Measurements from ENCODE around the gene CLTB.

Gene CLTB

DNA sequence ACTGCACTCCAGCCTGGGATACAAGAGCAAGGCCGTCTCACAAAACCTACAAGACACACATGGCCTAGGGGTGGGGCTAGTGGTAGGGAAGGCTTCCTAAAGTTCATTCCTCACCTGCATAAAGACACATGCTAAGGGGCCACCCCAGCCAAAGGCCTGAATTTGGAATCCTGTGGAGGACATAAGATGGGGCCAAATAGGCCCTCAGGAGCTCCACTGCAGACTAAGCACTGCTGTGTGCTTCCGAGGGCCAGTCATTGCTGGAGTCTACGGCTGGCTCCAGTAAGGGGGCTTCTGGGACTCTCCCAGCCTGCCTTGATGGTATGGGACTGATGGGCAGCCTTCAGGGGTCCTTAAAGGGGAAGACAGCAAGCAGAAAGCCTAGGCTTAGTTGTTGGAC lies 33.6 kb downstream of the CLTB start:
- no peak for DNase-seq (ENCODE audit: low read depth)
- TF ChIP-seq, protein P1, sequence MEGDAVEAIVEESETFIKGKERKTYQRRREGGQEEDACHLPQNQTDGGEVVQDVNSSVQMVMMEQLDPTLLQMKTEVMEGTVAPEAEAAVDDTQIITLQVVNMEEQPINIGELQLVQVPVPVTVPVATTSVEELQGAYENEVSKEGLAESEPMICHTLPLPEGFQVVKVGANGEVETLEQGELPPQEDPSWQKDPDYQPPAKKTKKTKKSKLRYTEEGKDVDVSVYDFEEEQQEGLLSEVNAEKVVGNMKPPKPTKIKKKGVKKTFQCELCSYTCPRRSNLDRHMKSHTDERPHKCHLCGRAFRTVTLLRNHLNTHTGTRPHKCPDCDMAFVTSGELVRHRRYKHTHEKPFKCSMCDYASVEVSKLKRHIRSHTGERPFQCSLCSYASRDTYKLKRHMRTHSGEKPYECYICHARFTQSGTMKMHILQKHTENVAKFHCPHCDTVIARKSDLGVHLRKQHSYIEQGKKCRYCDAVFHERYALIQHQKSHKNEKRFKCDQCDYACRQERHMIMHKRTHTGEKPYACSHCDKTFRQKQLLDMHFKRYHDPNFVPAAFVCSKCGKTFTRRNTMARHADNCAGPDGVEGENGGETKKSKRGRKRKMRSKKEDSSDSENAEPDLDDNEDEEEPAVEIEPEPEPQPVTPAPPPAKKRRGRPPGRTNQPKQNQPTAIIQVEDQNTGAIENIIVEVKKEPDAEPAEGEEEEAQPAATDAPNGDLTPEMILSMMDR (IDR thresholded peaks at IDR 0.05; ENCODE audit: insufficient read depth, low read depth, low read length, missing control alignments) = no peak
- H3K4me3 ChIP-seq (ENCODE audit: low read depth, low read length) = no peak overlapping the region

DNA sequence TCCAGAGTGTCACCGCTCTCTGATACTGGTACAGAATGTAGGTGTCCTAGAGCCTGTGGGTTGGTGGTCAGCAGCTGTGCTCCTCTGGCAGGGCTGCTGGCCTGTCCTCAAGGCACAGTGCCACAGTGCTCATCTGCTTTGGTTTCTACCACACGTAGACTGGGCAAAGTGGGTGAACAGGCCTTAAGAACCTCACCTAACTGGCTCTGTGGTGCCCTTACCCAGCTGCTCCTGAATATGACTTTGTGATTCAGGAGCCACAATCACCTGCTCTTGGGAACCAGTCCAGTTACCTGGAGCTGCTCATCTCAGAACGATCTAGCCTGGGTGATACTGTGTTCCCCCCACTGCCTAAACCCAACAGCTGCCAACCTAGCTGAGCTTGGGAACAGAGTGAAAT lies 34.4 kb downstream of the CLTB start:
- TF ChIP-seq, protein P1 (IDR thresholded peaks at IDR 0.05; ENCODE audit: insufficient read depth, low read depth, low read length, missing control alignments) = no peak
- H3K4me3 ChIP-seq (ENCODE audit: low read depth, low read length) = no peak overlapping the region
- DNase-seq (ENCODE audit: low read depth) = no peak

DNA sequence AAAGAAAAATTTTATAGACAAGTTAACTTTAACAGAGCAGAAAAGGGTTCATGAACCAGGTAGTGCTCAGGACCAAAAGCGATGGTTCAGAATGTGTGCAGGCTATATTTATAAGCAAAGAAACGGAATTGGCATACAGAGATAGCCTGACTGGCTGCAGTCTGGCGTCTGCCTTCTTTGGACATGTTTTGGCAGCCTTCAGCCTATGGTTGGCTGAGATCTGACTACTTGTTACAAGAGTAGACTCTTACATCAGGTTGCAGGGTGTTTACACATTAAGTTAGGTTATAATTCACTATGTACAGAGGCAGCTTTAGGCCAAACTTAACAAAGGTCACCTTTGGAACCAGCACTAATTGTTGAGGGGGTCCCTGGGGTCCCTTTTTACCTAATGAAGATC lies 34.9 kb downstream of the CLTB start:
- no peak for DNase-seq (ENCODE audit: low read depth)
- no peak overlapping the region for H3K4me3 ChIP-seq (ENCODE audit: low read depth, low read length)
- TF ChIP-seq, protein P1 (IDR thresholded peaks at IDR 0.05; ENCODE audit: insufficient read depth, low read depth, low read length, missing control alignments) = no peak

DNA sequence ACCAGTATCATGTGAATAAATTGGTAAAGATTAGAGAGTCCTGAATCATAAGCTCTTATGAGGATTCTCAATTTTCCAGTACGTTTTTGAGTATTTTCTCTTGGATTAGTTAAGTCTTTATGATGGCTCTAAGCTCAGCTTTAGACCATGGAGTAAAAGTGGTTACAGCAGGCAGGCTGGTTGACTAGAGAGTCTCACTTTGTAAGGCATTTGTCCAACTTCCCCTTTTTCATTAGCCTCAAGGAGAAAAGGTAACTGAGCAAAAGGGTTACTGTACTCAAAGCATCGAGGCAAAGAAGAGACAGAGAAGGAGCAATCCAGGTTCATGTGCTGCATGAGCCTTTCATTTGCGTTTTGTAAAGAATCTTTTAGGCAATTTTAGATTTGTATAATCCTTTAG lies 36.5 kb downstream of the CLTB start:
- DNase-seq (ENCODE audit: low read depth) = peak; percentile 27
- no peak overlapping the region for H3K4me3 ChIP-seq (ENCODE audit: low read depth, low read length)
- TF ChIP-seq, protein P1 (IDR thresholded peaks at IDR 0.05; ENCODE audit: insufficient read depth, low read depth, low read length, missing control alignments) = no peak

DNA sequence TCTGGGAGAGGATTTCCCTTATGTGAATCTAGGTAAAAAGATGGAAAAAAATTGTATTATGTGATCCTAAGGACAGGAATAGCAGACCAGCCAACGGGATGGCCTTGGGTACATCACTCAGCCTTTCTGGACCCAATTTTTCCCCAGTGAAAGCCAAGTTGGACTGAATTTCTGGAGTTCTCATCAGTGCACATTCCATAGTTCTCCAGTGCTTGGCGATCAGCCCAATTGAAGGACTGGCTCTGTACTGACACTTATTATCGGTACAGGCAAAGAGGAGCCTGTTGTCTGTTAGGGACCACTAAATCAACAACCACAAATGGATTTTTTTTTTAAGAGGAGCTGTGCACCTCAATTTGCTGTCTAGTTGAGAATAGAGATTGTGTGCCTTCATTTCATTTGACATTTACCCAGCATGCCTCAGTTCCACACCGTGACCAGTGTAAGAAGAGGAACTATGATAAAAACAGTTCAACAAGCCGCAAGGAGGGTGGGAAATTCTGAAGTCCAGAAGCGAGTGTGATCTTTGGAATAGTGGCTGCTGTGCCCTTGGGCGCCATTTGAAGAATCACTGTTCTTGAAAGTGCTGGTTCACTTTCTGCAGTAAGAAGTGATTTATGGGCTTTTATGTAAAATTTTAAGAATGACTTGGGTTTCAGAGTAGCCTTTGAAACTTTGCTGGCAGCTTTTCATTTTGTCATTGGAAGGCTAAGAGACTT lies 43.1 kb downstream of the CLTB start:
- DNase-seq (ENCODE audit: low read depth) = no peak
- TF ChIP-seq, protein P1 (IDR thresholded peaks at IDR 0.05; ENCODE audit: insufficient read depth, low read depth, low read length, missing control alignments) = no peak
- no peak overlapping the region for H3K4me3 ChIP-seq (ENCODE audit: low read depth, low read length)

DNA sequence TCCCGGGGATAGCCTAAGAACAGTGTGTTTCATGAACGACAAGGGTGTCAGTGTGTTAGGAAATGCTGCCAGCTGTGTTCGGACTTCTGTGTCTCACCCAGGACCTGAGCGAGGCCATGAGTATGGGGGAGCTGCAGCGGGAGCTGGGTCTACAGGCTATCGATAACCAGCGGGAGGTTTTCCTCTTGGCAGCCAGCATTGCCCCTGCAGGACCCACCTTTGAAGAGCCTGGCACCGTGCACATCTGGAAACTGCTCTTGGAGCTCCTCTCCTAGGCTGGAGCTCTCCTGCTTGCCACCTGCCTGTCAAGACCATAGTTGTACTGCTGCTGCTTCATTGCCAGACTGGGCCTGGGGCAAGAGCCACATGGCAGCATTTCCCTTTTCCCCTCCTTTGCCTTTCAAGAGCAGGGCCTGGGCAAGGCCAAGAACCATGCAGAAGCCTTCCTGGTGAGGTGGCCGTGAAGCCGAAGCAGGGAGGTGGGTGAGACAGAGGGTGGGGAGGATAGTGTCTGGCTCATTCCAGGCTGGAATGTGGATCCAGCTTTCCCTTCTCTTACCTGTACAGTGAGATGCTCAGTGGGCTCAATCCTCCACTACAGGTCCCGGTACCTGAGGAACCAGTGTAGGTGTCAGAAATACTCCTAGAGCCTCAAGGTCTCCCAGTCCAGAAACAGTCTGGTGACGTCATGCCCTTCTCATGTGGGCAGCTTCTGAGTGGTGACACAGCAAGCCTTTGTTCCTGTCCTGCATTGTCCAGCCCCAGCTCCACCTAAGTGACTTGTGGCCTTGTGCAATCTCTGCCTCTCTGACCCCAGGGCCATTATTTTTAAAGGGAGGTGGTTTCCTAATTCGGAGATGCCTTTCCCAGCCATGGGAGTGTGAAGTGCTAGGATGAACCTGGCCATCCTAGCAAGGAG lies 44.5 kb downstream of the CLTB start:
- DNase-seq (ENCODE audit: low read depth) = no peak
- no peak overlapping the region for H3K4me3 ChIP-seq (ENCODE audit: low read depth, low read length)
- TF ChIP-seq, protein P1 (IDR thresholded peaks at IDR 0.05; ENCODE audit: insufficient read depth, low read depth, low read length, missing control alignments) = no peak

Measured in GM12865 (cell line).